Right ventricle myocardium inferior (tissue), 1 donor: ENCODE results near the gene SLC5A6. TPM values are rescaled to one million over a fixed set of nuclear protein-coding genes. Genes with fewer than 3 reads are reported as not detected.

Experiments
- ATAC-seq: fragments of 200-7000 bp; cut with Tn5 transposase; one replicate; pipeline ENCODE4 v1.9.1; 2020; ENCODE audit warnings: mild to moderate bottlenecking, moderate library complexity
- DNase-seq: peaks from one replicate; pipeline ENCODE4 v3.0.0; 2021; ENCODE audit errors: missing footprints
- intact Hi-C: fragments of 100-400 bp; cut with DNase I; formaldehyde crosslinking; loops from one replicate; pipeline ENCODE4 v1.11.0; 2022
- long read RNA-seq: library from polyadenylated mRNA; unstranded; transcript quantifications from one replicate; pipeline ENCODE4 v2.0.0, GENCODE V29; 2021
- total RNA-seq: library from RNA; stranded (reverse); fragmentation: NEBNext Ultra II Directional; extraction: Animal tissue kit (Norgen Biotek cat#: 25700); gene quantifications from one replicate; pipeline ENCODE4 v1.2.1, GENCODE V29; 2021
- donor health status: DM: no; HTN: yes; CAD: no; lungs with severe emphysema.

Gene SLC5A6
- 12.3 TPM for total RNA-seq
- long read RNA-seq, transcript SLC5A6-201 (17 exons, 3,231 nt), result major isoform, 15 of 23 reads
- long read RNA-seq, partial matches to known transcripts, result 3 of 23 reads
- long read RNA-seq, other reads (novel, unspliced or antisense), result 5 of 23 reads

GRCh38 chr2:27211943-27212625, at the start of gene SLC5A6, which contains the start of gene ATRAID:
SLC5A6 (minus strand) TSS chr2:27212268; CDS start chr2:27207650, 4,618 bp downstream.
ATRAID (plus strand) TSS chr2:27212041; CDS start chr2:27212369, 328 bp downstream.
- peak; percentile 98 for ATAC-seq
- peak; percentile 95 for DNase-seq
- intact Hi-C loops, result loop anchor here (5.0 kb wide), 2 partner anchors 160 to 240 kb away; partner anchors contain the start of genes EIF2B4, MAPRE3 and SNX17

- ATAC-seq (no peak), DNase-seq (no peak)
- intact Hi-C loops, result loop anchor here (5.0 kb wide), 1 partner anchor 41 kb away; no protein-coding TSS in a partner anchor
These were observed 49.3 kb upstream of the SLC5A6 start for GRCh38 chr2:27261241-27261925.

- intact Hi-C loops, result no loop called here
- DNase-seq, result no peak
- no peak for ATAC-seq
These were observed 46.0 kb upstream of the SLC5A6 start for GRCh38 chr2:27258051-27258450.

DNA sequence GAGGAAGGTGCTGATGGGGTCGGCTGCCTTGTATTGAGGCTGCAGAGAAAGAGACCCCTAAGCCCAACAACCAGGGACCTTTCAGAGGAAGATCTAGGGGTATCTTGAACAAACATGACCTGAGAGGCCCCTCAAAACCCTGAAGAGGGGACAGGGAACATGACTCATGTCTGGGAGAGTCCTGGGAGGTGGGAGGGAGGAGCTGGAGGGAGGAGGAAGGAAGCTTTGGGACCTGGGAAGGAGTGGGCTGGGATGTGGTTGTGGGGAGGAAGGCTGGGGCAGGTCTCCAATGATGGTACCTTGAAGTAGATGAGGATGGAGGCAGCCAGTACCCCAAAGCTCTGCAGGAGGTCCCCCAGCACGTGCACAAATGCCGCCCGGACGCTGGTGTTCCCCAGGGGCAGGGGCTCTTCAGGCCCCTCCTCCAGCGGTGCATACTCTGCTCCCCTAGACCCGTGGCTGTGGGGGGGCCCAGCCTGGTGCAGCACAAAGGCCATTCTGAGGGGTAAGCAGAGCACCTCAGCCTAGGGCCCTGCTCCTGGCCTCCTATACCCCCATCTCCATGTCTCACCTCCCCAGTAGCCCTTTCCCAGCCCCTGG, 44.9 kb upstream of the SLC5A6 start:
- no peak for ATAC-seq
- intact Hi-C loops, result no loop called here
- DNase-seq, result no peak

DNA sequence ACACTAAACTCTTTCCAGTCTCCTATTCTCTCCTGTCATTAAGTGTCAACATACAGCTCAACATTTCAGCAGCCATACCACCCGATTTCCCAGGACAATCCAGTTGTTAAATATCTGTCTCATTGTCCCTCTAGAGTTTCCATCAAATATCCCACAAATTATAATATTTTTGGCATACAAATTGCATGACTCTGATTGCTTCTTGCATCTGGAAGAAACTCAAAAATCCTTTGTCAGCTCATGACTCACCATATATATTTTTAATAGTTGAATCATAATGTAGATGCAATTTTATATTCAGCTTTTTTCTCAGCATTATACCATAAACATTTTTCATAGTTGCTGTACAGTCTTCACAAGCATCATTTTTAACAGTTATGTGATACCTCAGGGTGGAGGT, 43.6 kb upstream of the SLC5A6 start:
- intact Hi-C loops, result no loop called here
- ATAC-seq, result no peak

DNA sequence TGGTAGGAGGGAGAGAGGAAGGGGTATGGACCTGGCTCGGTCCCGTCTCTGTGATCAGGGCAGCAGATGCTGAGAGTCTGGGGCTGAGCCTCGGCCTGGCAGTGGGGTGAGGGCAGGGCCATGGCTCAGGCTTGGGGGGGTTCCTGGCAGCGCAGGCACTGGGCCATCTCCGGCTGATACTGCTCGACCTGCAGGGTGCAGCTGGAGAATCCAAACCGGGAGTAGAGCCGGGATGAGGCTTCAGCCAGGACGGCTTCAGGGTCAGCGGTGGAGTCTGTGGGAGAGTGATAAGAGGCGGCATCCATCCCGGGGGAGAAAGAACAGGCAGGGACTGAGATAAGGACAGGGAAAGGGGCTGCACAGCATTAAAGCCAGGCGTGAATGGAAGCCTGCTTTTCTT, 43.1 kb upstream of the SLC5A6 start:
- no peak for ATAC-seq
- no peak for DNase-seq
- intact Hi-C loops, result no loop called here

More for the DNA sequence above, 43.6 kb upstream of the SLC5A6 start:
- DNase-seq, result no peak

DNA sequence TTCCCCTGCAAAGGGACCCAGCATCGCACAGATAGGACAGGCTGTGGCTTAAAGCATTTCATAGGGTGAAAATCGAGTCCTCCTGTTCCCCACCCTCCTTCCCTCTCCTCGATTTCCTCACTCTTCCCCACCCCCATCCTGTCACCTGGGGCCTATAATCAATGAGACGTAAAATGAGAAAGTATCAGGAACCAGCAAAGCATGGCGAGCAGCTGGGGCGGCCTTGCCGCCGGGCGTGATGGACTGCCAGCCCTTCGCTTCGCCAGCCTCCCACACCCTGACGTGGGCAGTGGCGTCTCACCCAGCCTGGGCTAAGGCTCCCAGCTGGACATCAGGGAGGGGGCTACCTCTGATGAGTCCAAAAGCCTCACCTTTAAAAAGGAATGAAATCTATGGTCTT, 39.7 kb upstream of the SLC5A6 start:
- DNase-seq (no peak), ATAC-seq (no peak)
- intact Hi-C loops, result no loop called here

GRCh38 chr2:27250652-27251379, 38.7 kb upstream of the SLC5A6 start:
- intact Hi-C loops, result loop anchor here (1.0 kb wide), 1 partner anchor 29 kb away; no protein-coding TSS in a partner anchor
- DNase-seq (no peak), ATAC-seq (no peak)

- intact Hi-C loops, result loop anchor here (1.0 kb wide), 1 partner anchor 30 kb away; no protein-coding TSS in a partner anchor
- ATAC-seq (peak; percentile 58), DNase-seq (peak; percentile 78)
These were observed 38.0 kb upstream of the SLC5A6 start for GRCh38 chr2:27249891-27250651.

- intact Hi-C loops, result no loop called here
- no peak for DNase-seq
These were observed 37.3 kb upstream of the SLC5A6 start for GRCh38 chr2:27249159-27249890.

GRCh38 chr2:27247893-27248292, 35.8 kb upstream of the SLC5A6 start:
- no peak for DNase-seq
- intact Hi-C loops, result no loop called here
- ATAC-seq, result no peak

More at GRCh38 chr2:27249159-27249890, 37.3 kb upstream of the SLC5A6 start:
- ATAC-seq, result no peak

DNA sequence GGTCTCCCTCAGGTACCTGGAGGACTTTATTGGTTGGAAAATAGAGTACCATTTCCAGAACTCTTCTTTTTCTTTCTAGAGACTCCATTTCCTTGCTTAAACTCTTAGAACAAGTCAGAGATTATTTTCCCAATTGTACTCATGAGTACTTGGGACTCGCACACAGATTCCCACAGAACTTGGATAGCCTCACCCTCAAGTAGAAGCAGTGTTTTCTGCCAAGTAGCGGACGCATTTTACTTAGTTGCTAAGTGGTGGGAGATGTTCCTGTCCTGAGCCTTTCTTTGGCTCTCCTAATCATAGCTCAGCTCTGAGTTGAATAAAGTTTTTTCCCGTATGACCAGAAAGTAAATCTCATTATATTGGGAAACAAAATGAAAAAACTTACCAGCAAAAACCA, 33.6 kb upstream of the SLC5A6 start:
- intact Hi-C loops, result no loop called here
- DNase-seq (no peak), ATAC-seq (no peak)

DNA sequence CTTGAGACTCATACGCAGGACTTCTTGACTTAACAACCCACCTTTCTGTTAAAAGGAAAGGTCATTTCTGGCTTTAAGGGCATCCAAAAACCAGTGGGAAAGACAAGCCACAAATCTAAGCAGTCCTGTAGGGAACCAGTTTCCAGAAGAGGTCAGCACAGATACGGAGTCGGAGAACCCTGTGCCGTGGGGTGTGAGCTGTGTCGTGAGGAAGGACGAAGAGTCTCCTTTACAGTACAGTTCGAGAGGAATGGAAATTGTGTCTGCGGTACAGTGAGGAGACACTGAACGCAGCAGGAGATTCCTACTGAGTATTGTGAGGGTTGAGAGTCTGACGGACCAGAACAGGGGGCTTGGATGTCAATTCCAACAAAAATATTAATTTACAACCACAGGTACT, 33.0 kb upstream of the SLC5A6 start:
- intact Hi-C loops, result no loop called here
- peak; percentile 30 for ATAC-seq
- DNase-seq, result no peak

- intact Hi-C loops, result no loop called here
- ATAC-seq, result no peak
- DNase-seq, result no peak
These were observed 31.5 kb upstream of the SLC5A6 start for GRCh38 chr2:27243391-27244130.

- ATAC-seq (no peak), DNase-seq (no peak)
- intact Hi-C loops, result no loop called here
These were observed 30.5 kb upstream of the SLC5A6 start for GRCh38 chr2:27242614-27242951.

DNA sequence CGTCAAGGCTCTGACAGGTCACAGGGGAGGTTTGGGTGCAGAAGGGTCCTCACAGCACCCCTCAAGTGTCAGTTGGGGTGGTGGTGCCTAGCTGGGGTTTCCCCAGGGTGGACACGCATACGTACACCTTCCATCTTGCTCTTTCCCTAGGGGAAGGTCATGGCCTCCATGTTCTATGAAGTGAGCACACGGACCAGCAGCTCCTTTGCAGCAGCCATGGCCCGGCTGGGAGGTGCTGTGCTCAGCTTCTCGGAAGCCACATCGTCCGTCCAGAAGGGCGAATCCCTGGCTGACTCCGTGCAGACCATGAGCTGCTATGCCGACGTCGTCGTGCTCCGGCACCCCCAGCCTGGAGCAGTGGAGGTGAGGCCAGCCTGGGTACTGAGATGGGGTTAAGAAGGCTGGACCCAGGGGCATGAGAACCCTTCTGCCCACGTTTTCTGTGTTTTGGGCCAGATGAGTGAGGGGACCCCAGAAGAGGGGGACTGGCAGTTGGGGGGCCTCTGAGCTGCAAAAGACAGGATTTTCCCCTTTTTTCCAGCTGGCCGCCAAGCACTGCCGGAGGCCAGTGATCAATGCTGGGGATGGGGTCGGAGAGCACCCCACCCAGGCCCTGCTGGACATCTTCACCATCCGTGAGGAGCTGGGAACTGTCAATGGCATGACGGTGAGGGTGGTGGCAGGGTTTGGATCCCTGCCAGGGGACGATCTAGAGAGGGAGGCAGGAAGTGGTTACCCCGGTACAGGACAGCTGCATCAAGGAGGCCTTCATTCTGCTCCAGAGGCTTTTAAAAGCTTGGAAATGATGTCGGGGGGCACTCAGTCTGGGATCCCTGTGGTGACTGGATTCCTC, 29.9 kb upstream of the SLC5A6 start:
- no peak for ATAC-seq
- intact Hi-C loops, result no loop called here
- DNase-seq, result no peak
